AG09309 (cell line): ENCODE data around the gene ROR2.

ENCODE experiments used
- DNase-seq: peaks from one replicate; pipeline ENCODE4 v3.0.0-alpha.2; 2010; ENCODE audit warnings: low read depth
- H3K4me3 ChIP-seq: 2 replicates; pipeline ENCODE4 v1.5.1; 2011; ENCODE audit warnings: mild to moderate bottlenecking, low read depth, low read length, moderate library complexity; ENCODE audit not compliant: control insufficient read depth
- CTCF ChIP-seq: IDR thresholded peaks from 2 replicates; pipeline ENCODE4 v1.5.1; 2011; ENCODE audit warnings: mild to moderate bottlenecking, low read depth, low read length, inconsistent platforms; ENCODE audit not compliant: insufficient read depth, control insufficient read depth; ENCODE audit errors: missing control alignments

The ROR2 gene

GRCh38 chr9:91935805-91936514 lies 14.1 kb downstream of the ROR2 start:
- no peak for DNase-seq
- no peak for TF ChIP-seq CTCF

GRCh38 chr9:91935066-91935749 lies 14.8 kb downstream of the ROR2 start:
- TF ChIP-seq CTCF = no peak
- no peak for DNase-seq
- no peak overlapping the region for H3K4me3 ChIP-seq

More at GRCh38 chr9:91935805-91936514, 14.1 kb downstream of the ROR2 start:
- H3K4me3 ChIP-seq = no peak overlapping the region

- H3K4me3 ChIP-seq = no peak overlapping the region
- TF ChIP-seq CTCF = no peak
- DNase-seq = no peak
Measured at GRCh38 chr9:91934654-91935053, 15.4 kb downstream of the ROR2 start.

- no peak for DNase-seq
- no peak overlapping the region for H3K4me3 ChIP-seq
- no peak for TF ChIP-seq CTCF
Measured at GRCh38 chr9:91933556-91934352, 16.3 kb downstream of the ROR2 start.

GRCh38 chr9:91930475-91930874 lies 19.6 kb downstream of the ROR2 start:
- no peak for DNase-seq
- H3K4me3 ChIP-seq = no peak overlapping the region
- TF ChIP-seq CTCF = no peak

- TF ChIP-seq CTCF = no peak
- DNase-seq = no peak
- H3K4me3 ChIP-seq = no peak overlapping the region
Measured at GRCh38 chr9:91929331-91929730, 20.7 kb downstream of the ROR2 start.
